ENCODE measurements around the gene NTM.

DNA sequence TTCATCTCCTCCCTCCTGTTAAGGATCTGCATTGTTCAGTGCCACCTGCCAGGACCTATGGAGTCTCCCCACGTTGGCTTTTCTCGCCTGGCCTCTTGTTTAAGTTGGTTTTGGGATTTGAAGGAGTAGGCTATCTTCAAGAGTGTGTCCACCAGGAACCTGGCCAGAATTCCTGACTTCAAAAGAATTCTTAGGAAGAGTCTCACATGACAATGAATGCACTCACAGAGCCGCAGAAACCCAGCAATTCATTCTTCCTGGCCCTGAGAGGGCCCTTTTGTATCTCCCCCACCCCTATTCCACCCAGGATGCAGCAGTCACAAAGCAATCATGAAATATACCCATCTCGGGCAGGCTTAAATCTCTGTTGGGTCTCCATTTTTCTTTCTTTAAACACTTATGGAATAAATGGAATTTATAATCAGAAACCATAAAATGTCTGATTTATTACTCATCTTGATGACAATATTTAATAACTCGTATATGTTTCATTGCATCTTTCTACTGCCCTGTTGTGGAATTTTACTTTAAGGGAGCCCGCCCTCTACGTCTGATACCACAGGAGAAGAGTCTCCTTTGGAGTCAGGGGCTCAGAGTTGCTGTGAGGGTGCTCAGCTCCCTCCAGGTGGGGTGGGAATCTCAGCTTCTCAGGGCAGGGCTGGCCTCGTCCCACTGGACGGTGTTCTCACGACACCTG lies 507.0 kb downstream of the NTM start:
- TF ChIP-seq, protein P1, sequence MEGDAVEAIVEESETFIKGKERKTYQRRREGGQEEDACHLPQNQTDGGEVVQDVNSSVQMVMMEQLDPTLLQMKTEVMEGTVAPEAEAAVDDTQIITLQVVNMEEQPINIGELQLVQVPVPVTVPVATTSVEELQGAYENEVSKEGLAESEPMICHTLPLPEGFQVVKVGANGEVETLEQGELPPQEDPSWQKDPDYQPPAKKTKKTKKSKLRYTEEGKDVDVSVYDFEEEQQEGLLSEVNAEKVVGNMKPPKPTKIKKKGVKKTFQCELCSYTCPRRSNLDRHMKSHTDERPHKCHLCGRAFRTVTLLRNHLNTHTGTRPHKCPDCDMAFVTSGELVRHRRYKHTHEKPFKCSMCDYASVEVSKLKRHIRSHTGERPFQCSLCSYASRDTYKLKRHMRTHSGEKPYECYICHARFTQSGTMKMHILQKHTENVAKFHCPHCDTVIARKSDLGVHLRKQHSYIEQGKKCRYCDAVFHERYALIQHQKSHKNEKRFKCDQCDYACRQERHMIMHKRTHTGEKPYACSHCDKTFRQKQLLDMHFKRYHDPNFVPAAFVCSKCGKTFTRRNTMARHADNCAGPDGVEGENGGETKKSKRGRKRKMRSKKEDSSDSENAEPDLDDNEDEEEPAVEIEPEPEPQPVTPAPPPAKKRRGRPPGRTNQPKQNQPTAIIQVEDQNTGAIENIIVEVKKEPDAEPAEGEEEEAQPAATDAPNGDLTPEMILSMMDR (IDR thresholded peaks at IDR 0.05), result no peak
- TF ChIP-seq EP300 (IDR thresholded peaks at IDR 0.05), result no peak
- no peak for TF ChIP-seq POLR2A (IDR thresholded peaks at IDR 0.05)
